NCI-H510A (cell line): Measurements from ENCODE around the gene ARHGAP24.

Source experiments
- DNase-seq: peaks from one replicate; lab custom pipeline; 2025; lab: John Stamatoyannopoulos, UW

The ARHGAP24 gene

GRCh38 chr4:85740431-85740861 is 265.5 kb downstream of the ARHGAP24 start:
- DNase-seq = no peak

- no peak for DNase-seq
Observed at GRCh38 chr4:85741381-85741780, 266.4 kb downstream of the ARHGAP24 start.

- DNase-seq = peak; percentile 53
Observed at GRCh38 chr4:85741921-85742591, 267.1 kb downstream of the ARHGAP24 start.

GRCh38 chr4:85744950-85745349 is 270.0 kb downstream of the ARHGAP24 start:
- DNase-seq = no peak

GRCh38 chr4:85745939-85746338 is 271.0 kb downstream of the ARHGAP24 start:
- DNase-seq = no peak

- peak; percentile 33 for DNase-seq
Observed at GRCh38 chr4:85747882-85748491, 273.0 kb downstream of the ARHGAP24 start.

GRCh38 chr4:85748654-85749053 is 273.7 kb downstream of the ARHGAP24 start:
- DNase-seq = no peak

GRCh38 chr4:85751866-85752265 is 276.9 kb downstream of the ARHGAP24 start:
- no peak for DNase-seq

GRCh38 chr4:85755285-85755684 is 280.3 kb downstream of the ARHGAP24 start:
- DNase-seq = no peak

- DNase-seq = no peak
Observed at GRCh38 chr4:85756938-85757337, 282.0 kb downstream of the ARHGAP24 start.

- DNase-seq = no peak
Observed at GRCh38 chr4:85759388-85759787, 284.4 kb downstream of the ARHGAP24 start.

GRCh38 chr4:85760511-85760910 is 285.6 kb downstream of the ARHGAP24 start:
- DNase-seq = no peak

GRCh38 chr4:85761803-85762528 is 287.0 kb downstream of the ARHGAP24 start:
- no peak for DNase-seq

GRCh38 chr4:85762529-85762871 is 287.6 kb downstream of the ARHGAP24 start:
- no peak for DNase-seq

GRCh38 chr4:85763202-85763601 is 288.3 kb downstream of the ARHGAP24 start:
- DNase-seq = no peak

GRCh38 chr4:85767649-85768048 is 292.7 kb downstream of the ARHGAP24 start:
- no peak for DNase-seq

GRCh38 chr4:85769009-85769408 is 294.1 kb downstream of the ARHGAP24 start:
- no peak for DNase-seq

- no peak for DNase-seq
Observed at GRCh38 chr4:85772470-85772869, 297.5 kb downstream of the ARHGAP24 start.

- DNase-seq = no peak
Observed at GRCh38 chr4:85773372-85773771, 298.4 kb downstream of the ARHGAP24 start.

- DNase-seq = no peak
Observed at GRCh38 chr4:85774000-85774399, 299.1 kb downstream of the ARHGAP24 start.

GRCh38 chr4:85774489-85774888 is 299.5 kb downstream of the ARHGAP24 start:
- no peak for DNase-seq

GRCh38 chr4:85776096-85776495 is 301.1 kb downstream of the ARHGAP24 start:
- no peak for DNase-seq

GRCh38 chr4:85776579-85776978 is 301.6 kb downstream of the ARHGAP24 start:
- no peak for DNase-seq
